HepG2 (cell line): ENCODE measurements around the gene OR6C2. TPM values are rescaled to one million over a fixed set of nuclear protein-coding genes. Genes with fewer than 3 reads are reported as not detected.

Experiments used
- polyA plus RNA-seq, 8 experiments: library from polyadenylated mRNA; depleted of rRNA in 3 of 8; stranded (reverse) in 7 of 8; unstranded in 1 of 8; fragments of >200 nt; fragmentation: Illumina TruSeq in 4 of 8; extraction: Trizol in 4 of 8; gene quantifications; 2 replicates each; pipeline versions ENCODE4 v1.2.1 to v1.2.3, GENCODE V29; 2011 to 2016; ENCODE audit warnings: low read depth in 4 of 8, missing spikeins in 1 of 8, mixed read lengths in 1 of 8; ENCODE audit not compliant: insufficient read depth in 1 of 8
- total RNA-seq, 5 experiments: library from RNA; depleted of rRNA; stranded (reverse); fragments of >200 nt; fragmentation: Illumina TruSeq; extraction: Trizol; gene quantifications; 2 replicates each; pipeline ENCODE4 v1.2.3, GENCODE V29; 2016; ENCODE audit warnings: low read depth in 1 of 5

OR6C2 gene
- total and polyA plus RNA-seq, 2 of the 13 experiments (the other 11 are each of a cell fraction or from before 2014, with no cell fraction given), result not detected

Other genes starting within 250 kb of the OR6C2 start
- gene OR10A7, start 223.1 kb upstream of the OR6C2 start, total RNA-seq (2016; rRNA removed; fragmentation: Illumina TruSeq; extraction: Trizol), result not detected in 2 replicates
- not detected in 2 replicates for gene OR10A7, start 223.1 kb upstream of the OR6C2 start, polyA plus RNA-seq (2011; rRNA removed)
- gene OR6C74, start 199.5 kb upstream of the OR6C2 start, total RNA-seq (2016; rRNA removed; fragmentation: Illumina TruSeq; extraction: Trizol), result not detected in 2 replicates
- not detected in 2 replicates for gene OR6C74, start 199.5 kb upstream of the OR6C2 start, polyA plus RNA-seq (2011; rRNA removed)
- gene OR6C6, start 147.5 kb upstream of the OR6C2 start, total RNA-seq (2016; rRNA removed; fragmentation: Illumina TruSeq; extraction: Trizol), result not detected in 2 replicates
- gene OR6C6, start 147.5 kb upstream of the OR6C2 start, polyA plus RNA-seq (2011; rRNA removed), result not detected in 2 replicates
- not detected in 2 replicates for gene OR6C1, start 129.7 kb upstream of the OR6C2 start, total RNA-seq (2016; rRNA removed; fragmentation: Illumina TruSeq; extraction: Trizol)
- gene OR6C1, start 129.7 kb upstream of the OR6C2 start, polyA plus RNA-seq (2011; rRNA removed), result not detected in 2 replicates
- gene OR6C3, start 113.3 kb upstream of the OR6C2 start, total RNA-seq (2016; rRNA removed; fragmentation: Illumina TruSeq; extraction: Trizol), result not detected in 2 replicates
- gene OR6C3, start 113.3 kb upstream of the OR6C2 start, polyA plus RNA-seq (2011; rRNA removed), result not detected in 2 replicates
- gene OR6C75, start 81.1 kb upstream of the OR6C2 start, total RNA-seq (2016; rRNA removed; fragmentation: Illumina TruSeq; extraction: Trizol), result not detected in 2 replicates
- gene OR6C75, start 81.1 kb upstream of the OR6C2 start, polyA plus RNA-seq (2011; rRNA removed), result not detected in 2 replicates
- not detected in 2 replicates for gene OR6C65, start 43.5 kb upstream of the OR6C2 start, total RNA-seq (2016; rRNA removed; fragmentation: Illumina TruSeq; extraction: Trizol)
- gene OR6C65, start 43.5 kb upstream of the OR6C2 start, polyA plus RNA-seq (2011; rRNA removed), result not detected in 2 replicates
- gene OR6C76, start 17.8 kb upstream of the OR6C2 start, total RNA-seq (2016; rRNA removed; fragmentation: Illumina TruSeq; extraction: Trizol), result not detected in 2 replicates
- gene OR6C76, start 17.8 kb upstream of the OR6C2 start, polyA plus RNA-seq (2011; rRNA removed), result not detected in 2 replicates
- gene OR6C70, start 26.1 kb downstream of the OR6C2 start, total RNA-seq (2016; rRNA removed; fragmentation: Illumina TruSeq; extraction: Trizol), result not detected in 2 replicates
- not detected in 2 replicates for gene OR6C70, start 26.1 kb downstream of the OR6C2 start, polyA plus RNA-seq (2011; rRNA removed)
- not detected in 2 replicates for gene OR6C68, start 48.3 kb downstream of the OR6C2 start, total RNA-seq (2016; rRNA removed; fragmentation: Illumina TruSeq; extraction: Trizol)
- not detected in 2 replicates for gene OR6C68, start 48.3 kb downstream of the OR6C2 start, polyA plus RNA-seq (2011; rRNA removed)
- gene OR6C4, start 105.5 kb downstream of the OR6C2 start, total RNA-seq (2016; rRNA removed; fragmentation: Illumina TruSeq; extraction: Trizol), result not detected in 2 replicates
- gene OR6C4, start 105.5 kb downstream of the OR6C2 start, polyA plus RNA-seq (2011; rRNA removed), result not detected in 2 replicates
- gene OR2AP1, start 128.4 kb downstream of the OR6C2 start, total RNA-seq (2016; rRNA removed; fragmentation: Illumina TruSeq; extraction: Trizol), result not detected in 2 replicates
- not detected in 2 replicates for gene OR2AP1, start 128.4 kb downstream of the OR6C2 start, polyA plus RNA-seq (2011; rRNA removed)
- gene OR10P1, start 192.8 kb downstream of the OR6C2 start, total RNA-seq (2016; rRNA removed; fragmentation: Illumina TruSeq; extraction: Trizol), result not detected in 2 replicates
- not detected in 2 replicates for gene OR10P1, start 192.8 kb downstream of the OR6C2 start, polyA plus RNA-seq (2011; rRNA removed)